ENCODE results near the gene FARSB. TPM values are rescaled to one million over a fixed set of nuclear protein-coding genes. Genes with fewer than 3 reads are reported as not detected.
"Not testable (repeated sequence)": the region's sequence is repeated elsewhere in the genome, so short reads cannot be mapped to it uniquely, and the experiment has no call there.

Gene FARSB
- total RNA-seq, 2 experiments from 2014 or later = 16.6 to 17.6 TPM

- no peaks in the 10 kb centered on the region for H3K9me3 Mint-ChIP-seq
- no peak overlapping the region for H3K27ac Mint-ChIP-seq
- no peak for DNase-seq
- peaks cover 9% of the 10 kb centered on the region for H3K36me3 Mint-ChIP-seq
- no peaks in the 10 kb centered on the region for H3K27me3 Mint-ChIP-seq
- H3K4me1 Mint-ChIP-seq = no peaks in the 10 kb centered on the region
- POLR2A ChIA-PET = no interaction called here
- no peak for ATAC-seq (ENCODE audit: low read depth)
- no peak overlapping the region for H3K4me3 Mint-ChIP-seq
Observed at GRCh38 chr2:222610746-222611145, 45.1 kb downstream of the FARSB start.

GRCh38 chr2:222609381-222609780, 46.5 kb downstream of the FARSB start:
- DNase-seq (no peak), ATAC-seq (ENCODE audit: low read depth) (no peak)
- peaks cover 9% of the 10 kb centered on the region for H3K36me3 Mint-ChIP-seq
- no peaks in the 10 kb centered on the region for H3K27me3 Mint-ChIP-seq
- POLR2A ChIA-PET = no interaction called here
- no peaks in the 10 kb centered on the region for H3K9me3 Mint-ChIP-seq
- no peaks in the 10 kb centered on the region for H3K4me1 Mint-ChIP-seq
- no peak overlapping the region for H3K4me3 Mint-ChIP-seq
- H3K27ac Mint-ChIP-seq = no peak overlapping the region

- POLR2A ChIA-PET = no interaction called here
- Mint-ChIP-seq H3K9me3 (no peaks in the 10 kb centered on the region), H3K36me3 (peaks cover 8% of the 10 kb centered on the region), H3K4me3 (no peak overlapping the region), H3K27ac (no peak overlapping the region), H3K4me1 (no peaks in the 10 kb centered on the region), H3K27me3 (no peaks in the 10 kb centered on the region)
- ATAC-seq (ENCODE audit: low read depth) (no peak), DNase-seq (no peak)
Observed at GRCh38 chr2:222608081-222608480, 47.8 kb downstream of the FARSB start.

DNA sequence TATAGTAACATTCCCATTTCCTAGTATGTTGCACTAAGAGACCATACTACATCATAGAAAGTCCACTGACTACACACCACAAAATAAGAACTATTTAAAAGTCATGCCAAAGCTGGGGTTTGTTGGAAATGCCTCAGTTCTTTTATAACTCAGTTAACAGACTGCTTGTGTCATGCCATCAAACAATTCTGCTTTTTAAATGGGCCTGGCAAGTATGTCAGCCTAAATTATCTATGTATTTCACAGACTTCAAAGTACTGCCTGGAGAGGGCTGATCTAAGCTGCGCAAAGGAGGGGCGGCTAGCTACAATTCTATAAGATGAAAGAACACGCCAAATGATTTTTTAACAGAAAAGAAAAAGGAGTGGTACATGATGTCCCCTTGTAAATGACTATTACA, 49.6 kb downstream of the FARSB start:
- DNase-seq (no peak), ATAC-seq (ENCODE audit: low read depth) (no peak)
- no peaks in the 10 kb centered on the region for H3K9me3 Mint-ChIP-seq
- no peak overlapping the region for H3K27ac Mint-ChIP-seq
- POLR2A ChIA-PET = no interaction called here
- no peaks in the 10 kb centered on the region for H3K27me3 Mint-ChIP-seq
- no peaks in the 10 kb centered on the region for H3K4me1 Mint-ChIP-seq
- H3K4me3 Mint-ChIP-seq = no peak overlapping the region
- H3K36me3 Mint-ChIP-seq = peaks cover 12% of the 10 kb centered on the region

- Mint-ChIP-seq H3K4me1 (no peaks in the 10 kb centered on the region), H3K9me3 (no peaks in the 10 kb centered on the region), H3K27me3 (no peaks in the 10 kb centered on the region), H3K4me3 (no peak overlapping the region), H3K27ac (no peak overlapping the region), H3K36me3 (peaks cover 14% of the 10 kb centered on the region)
- ATAC-seq (ENCODE audit: low read depth) (no peak), DNase-seq (no peak)
- POLR2A ChIA-PET = no interaction called here
Observed at GRCh38 chr2:222604749-222605515, 51.0 kb downstream of the FARSB start.

DNA sequence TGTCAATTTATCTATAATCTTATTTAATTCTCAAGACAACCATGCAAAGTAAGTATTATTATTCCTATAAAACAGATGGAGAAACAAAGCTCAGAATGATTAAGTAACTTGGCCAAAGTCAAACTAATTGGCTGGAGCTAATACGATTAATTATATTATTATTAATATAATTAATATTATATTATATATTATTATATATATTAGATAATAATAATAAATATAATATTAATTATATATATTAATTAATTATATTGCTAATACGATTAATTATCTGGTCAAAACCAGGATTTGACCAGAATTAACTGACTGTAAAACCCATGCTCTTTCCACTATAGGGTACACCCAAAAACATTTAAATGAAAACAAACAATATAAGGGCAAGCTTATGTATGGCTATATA, 52.4 kb downstream of the FARSB start:
- ATAC-seq (ENCODE audit: low read depth) = no peak
- Mint-ChIP-seq H3K27ac (no peak overlapping the region), H3K4me1 (no peaks in the 10 kb centered on the region), H3K36me3 (peaks cover 16% of the 10 kb centered on the region), H3K9me3 (no peaks in the 10 kb centered on the region), H3K4me3 (no peak overlapping the region), H3K27me3 (no peaks in the 10 kb centered on the region)
- POLR2A ChIA-PET = no interaction called here
- no peak for DNase-seq

- peaks cover 21% of the 10 kb centered on the region for H3K36me3 Mint-ChIP-seq
- DNase-seq = no peak
- no peak for ATAC-seq (ENCODE audit: low read depth)
- H3K27me3 Mint-ChIP-seq = no peaks in the 10 kb centered on the region
- H3K4me1 Mint-ChIP-seq = no peaks in the 10 kb centered on the region
- H3K27ac Mint-ChIP-seq = no peak overlapping the region
- POLR2A ChIA-PET = no interaction called here
- no peak overlapping the region for H3K4me3 Mint-ChIP-seq
- H3K9me3 Mint-ChIP-seq = no peaks in the 10 kb centered on the region
Observed at GRCh38 chr2:222598611-222599010, 57.3 kb downstream of the FARSB start.

DNA sequence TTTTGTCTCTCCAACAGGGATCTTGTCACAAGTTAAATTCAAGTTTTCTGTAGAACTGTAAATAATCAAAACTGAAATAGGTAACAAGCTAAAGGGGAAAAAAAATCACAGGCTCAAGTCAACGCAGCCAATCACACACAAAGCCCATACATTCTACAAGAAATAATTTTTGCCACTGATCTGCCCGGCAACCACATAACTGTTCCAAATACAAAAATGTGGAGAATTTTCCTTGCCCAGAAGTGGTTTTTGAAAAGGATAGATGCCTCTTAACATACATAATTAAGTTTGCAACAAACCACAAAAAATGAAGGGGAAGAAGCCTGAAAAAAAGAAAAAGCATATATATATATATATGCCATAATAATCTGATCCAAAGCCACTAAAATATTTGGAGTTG, 60.3 kb downstream of the FARSB start:
- Mint-ChIP-seq H3K36me3 (peaks cover 38% of the 10 kb centered on the region), H3K27ac (no peak overlapping the region), H3K4me3 (no peak overlapping the region), H3K9me3 (no peaks in the 10 kb centered on the region), H3K27me3 (no peaks in the 10 kb centered on the region), H3K4me1 (no peaks in the 10 kb centered on the region)
- ATAC-seq (ENCODE audit: low read depth) = no peak
- POLR2A ChIA-PET = interaction anchor here (1.2 kb wide), 1 partner anchor 9 kb away, joined by 3 read pairs; no protein-coding TSS in a partner anchor
- DNase-seq = no peak

- no peak overlapping the region for H3K4me3 Mint-ChIP-seq
- H3K4me1 Mint-ChIP-seq = no peaks in the 10 kb centered on the region
- H3K36me3 Mint-ChIP-seq = peaks cover 42% of the 10 kb centered on the region
- POLR2A ChIA-PET = interaction anchor here (1.2 kb wide), 1 partner anchor 8 kb away, joined by 3 read pairs; no protein-coding TSS in a partner anchor
- no peak overlapping the region for H3K27ac Mint-ChIP-seq
- H3K9me3 Mint-ChIP-seq = no peaks in the 10 kb centered on the region
- ATAC-seq (ENCODE audit: low read depth) = no peak
- no peaks in the 10 kb centered on the region for H3K27me3 Mint-ChIP-seq
- no peak for DNase-seq
Observed at GRCh38 chr2:222594679-222595078, 61.2 kb downstream of the FARSB start.

DNA sequence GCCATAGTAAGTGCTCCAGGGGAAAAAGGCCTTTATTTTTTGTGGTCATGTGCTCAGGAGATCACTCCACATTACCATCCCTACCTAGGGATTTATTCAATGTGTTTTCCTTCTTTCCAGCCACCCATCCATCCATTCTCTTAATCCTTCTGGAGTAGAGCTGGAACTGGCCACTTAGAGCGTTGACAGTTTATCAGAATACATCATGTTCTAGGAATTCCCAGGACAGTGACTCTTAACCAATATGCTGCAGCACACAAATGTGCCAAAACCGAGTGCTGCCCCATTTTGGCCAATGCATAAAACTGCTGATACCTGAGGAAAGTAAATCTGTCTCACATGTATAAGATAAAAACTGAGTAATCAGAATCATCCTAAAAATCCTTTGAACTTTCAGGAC, 63.7 kb downstream of the FARSB start:
- H3K27ac Mint-ChIP-seq = no peak overlapping the region
- no peaks in the 10 kb centered on the region for H3K4me1 Mint-ChIP-seq
- ATAC-seq (ENCODE audit: low read depth) (no peak), DNase-seq (no peak)
- peaks cover 52% of the 10 kb centered on the region for H3K36me3 Mint-ChIP-seq
- H3K27me3 Mint-ChIP-seq = no peaks in the 10 kb centered on the region
- no peaks in the 10 kb centered on the region for H3K9me3 Mint-ChIP-seq
- H3K4me3 Mint-ChIP-seq = no peak overlapping the region
- POLR2A ChIA-PET = no interaction called here

GRCh38 chr2:222591661-222592060, 64.2 kb downstream of the FARSB start:
- Mint-ChIP-seq H3K36me3 (peaks cover 56% of the 10 kb centered on the region), H3K4me1 (no peaks in the 10 kb centered on the region), H3K4me3 (no peak overlapping the region), H3K27ac (no peak overlapping the region), H3K9me3 (no peaks in the 10 kb centered on the region), H3K27me3 (no peaks in the 10 kb centered on the region)
- DNase-seq (no peak), ATAC-seq (ENCODE audit: low read depth) (no peak)
- POLR2A ChIA-PET = no interaction called here

- H3K27ac Mint-ChIP-seq; ATAC-seq (ENCODE audit: low read depth); DNase-seq; POLR2A ChIA-PET; H3K9me3 Mint-ChIP-seq; H3K27me3 Mint-ChIP-seq; H3K4me3 Mint-ChIP-seq; H3K4me1 Mint-ChIP-seq: not testable (repeated sequence)
- peaks cover 39% of the 10 kb centered on the region for H3K36me3 Mint-ChIP-seq
Observed at GRCh38 chr2:222584589-222584988, 71.3 kb downstream of the FARSB start.

- peaks cover 32% of the 10 kb centered on the region for H3K36me3 Mint-ChIP-seq
- DNase-seq = no peak
- ATAC-seq (ENCODE audit: low read depth) = no peak
- no peak overlapping the region for H3K4me3 Mint-ChIP-seq
- H3K4me1 Mint-ChIP-seq = no peaks in the 10 kb centered on the region
- no peaks in the 10 kb centered on the region for H3K9me3 Mint-ChIP-seq
- no peak overlapping the region for H3K27ac Mint-ChIP-seq
- POLR2A ChIA-PET = no interaction called here
- H3K27me3 Mint-ChIP-seq = no peaks in the 10 kb centered on the region
Observed at GRCh38 chr2:222582928-222583327, 73.0 kb downstream of the FARSB start.

- ATAC-seq (ENCODE audit: low read depth) (no peak), DNase-seq (no peak)
- POLR2A ChIA-PET = no interaction called here
- no peaks in the 10 kb centered on the region for H3K9me3 Mint-ChIP-seq
- peaks cover 14% of the 10 kb centered on the region for H3K4me1 Mint-ChIP-seq
- H3K36me3 Mint-ChIP-seq = peaks cover 10% of the 10 kb centered on the region
- H3K27me3 Mint-ChIP-seq = no peaks in the 10 kb centered on the region
- no peak overlapping the region for H3K4me3 Mint-ChIP-seq
- H3K27ac Mint-ChIP-seq = peak overlapping the region; percentile 4
Observed at GRCh38 chr2:222577341-222577740, 78.6 kb downstream of the FARSB start.

Data from activated naive CD8-positive, alpha-beta T cell treated with anti-CD3 and anti-CD28 coated beads, Interleukin-2, amount 10 ng/mL, durations not matched to agents 7 days and 5 days (primary cell).